Mucosa of descending colon (tissue), 3 donors: ENCODE data around the gene CCNK. TPM values are rescaled to one million over a fixed set of nuclear protein-coding genes. Genes with fewer than 3 reads are reported as not detected.

Source experiments
- ATAC-seq: fragments of 200-7000 bp; cut with Tn5 transposase; one replicate; pipeline ENCODE4 v1.9.1; 2020; ENCODE audit warnings: mild to moderate bottlenecking, moderate library complexity
- DNase-seq, 3 donors: peaks; one replicate each; pipeline ENCODE4 v3.0.0-alpha.2; 2020
- H3K36me3 ChIP-seq: fragments of 200-600 bp; one replicate; pipeline ENCODE4 v1.8.0; 2021; ENCODE audit warnings: low read depth, mild to moderate bottlenecking
- H3K4me1 ChIP-seq: fragments of 200-600 bp; one replicate; pipeline ENCODE4 v1.8.0; 2021; ENCODE audit warnings: low read depth, mild to moderate bottlenecking
- H3K4me3 ChIP-seq: fragments of 200-600 bp; one replicate; pipeline ENCODE4 v1.8.0; 2021; ENCODE audit warnings: mild to moderate bottlenecking
- H3K9me3 ChIP-seq: fragments of 200-600 bp; one replicate; pipeline ENCODE4 v1.8.0; 2021; ENCODE audit warnings: mild to moderate bottlenecking
- intact Hi-C, 2 donors: fragments of 100-400 bp; cut with DNase I in 1 of 2; cut with micrococcal nuclease in 1 of 2; formaldehyde crosslinking; loops; one replicate each; pipeline versions ENCODE4 v1.11.0 to v1.11.1; 2022; cut with DNase I, micrococcal nuclease
- total RNA-seq, 3 donors: library from RNA; stranded (reverse); fragmentation: NEBNext Ultra II Directional in 2 of 3; extraction: Animal tissue kit (Norgen Biotek cat#: 25700) in 2 of 3; gene quantifications; one replicate each; pipeline versions ENCODE4 v1.2.1 to v1.2.4, GENCODE V29; 2021 to 2023
- TF ChIP-seq, protein P1 (sequence below): fragments of 200-600 bp; IDR thresholded peaks from one replicate; pipeline ENCODE4 v1.8.0; 2022; ENCODE audit warnings: antibody characterized with exemption, mild to moderate bottlenecking
- donor health status: DM: no; HTN: no; CAD: no; lungs with moderate emphysema.
- donor health status: DM: no; HTN: no; CAD: no.
- donor health status: DM: no; HTN: yes; CAD: no.

The CCNK gene
- total RNA-seq, 3 donors from 2014 or later: 47.4 to 68.4 (median 64.5) TPM

DNA sequence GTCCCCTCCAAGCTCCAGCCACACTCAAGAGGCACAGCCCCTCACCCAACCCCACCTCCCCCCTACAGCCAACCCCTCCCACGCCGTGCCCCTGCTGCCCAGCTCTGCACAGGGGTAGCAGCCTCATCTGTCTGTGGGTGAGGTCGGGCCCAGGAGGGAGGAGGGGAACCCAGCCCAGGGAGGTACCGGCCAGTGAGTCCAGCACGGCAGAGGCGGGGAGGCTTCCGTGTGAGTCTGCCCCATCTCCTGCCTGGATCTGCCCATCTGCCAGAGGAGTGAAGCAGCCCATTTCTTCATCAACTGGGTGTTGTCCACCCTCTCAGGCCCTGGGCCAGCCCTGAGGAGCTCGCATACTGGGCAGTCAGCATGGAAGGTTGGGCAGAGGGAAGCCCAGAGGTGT, 54.2 kb downstream of the CCNK start:
- Histone ChIP-seq H3K9me3 (no peaks in the 10 kb centered on the region), H3K4me1 (peaks cover 2% of the 10 kb centered on the region), H3K4me3 (no peak overlapping the region), H3K36me3 (no peaks in the 10 kb centered on the region)
- intact Hi-C loops: no loop called here
- TF ChIP-seq, protein P1, sequence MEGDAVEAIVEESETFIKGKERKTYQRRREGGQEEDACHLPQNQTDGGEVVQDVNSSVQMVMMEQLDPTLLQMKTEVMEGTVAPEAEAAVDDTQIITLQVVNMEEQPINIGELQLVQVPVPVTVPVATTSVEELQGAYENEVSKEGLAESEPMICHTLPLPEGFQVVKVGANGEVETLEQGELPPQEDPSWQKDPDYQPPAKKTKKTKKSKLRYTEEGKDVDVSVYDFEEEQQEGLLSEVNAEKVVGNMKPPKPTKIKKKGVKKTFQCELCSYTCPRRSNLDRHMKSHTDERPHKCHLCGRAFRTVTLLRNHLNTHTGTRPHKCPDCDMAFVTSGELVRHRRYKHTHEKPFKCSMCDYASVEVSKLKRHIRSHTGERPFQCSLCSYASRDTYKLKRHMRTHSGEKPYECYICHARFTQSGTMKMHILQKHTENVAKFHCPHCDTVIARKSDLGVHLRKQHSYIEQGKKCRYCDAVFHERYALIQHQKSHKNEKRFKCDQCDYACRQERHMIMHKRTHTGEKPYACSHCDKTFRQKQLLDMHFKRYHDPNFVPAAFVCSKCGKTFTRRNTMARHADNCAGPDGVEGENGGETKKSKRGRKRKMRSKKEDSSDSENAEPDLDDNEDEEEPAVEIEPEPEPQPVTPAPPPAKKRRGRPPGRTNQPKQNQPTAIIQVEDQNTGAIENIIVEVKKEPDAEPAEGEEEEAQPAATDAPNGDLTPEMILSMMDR: no peak
- DNase-seq (no peak), ATAC-seq (no peak)

DNA sequence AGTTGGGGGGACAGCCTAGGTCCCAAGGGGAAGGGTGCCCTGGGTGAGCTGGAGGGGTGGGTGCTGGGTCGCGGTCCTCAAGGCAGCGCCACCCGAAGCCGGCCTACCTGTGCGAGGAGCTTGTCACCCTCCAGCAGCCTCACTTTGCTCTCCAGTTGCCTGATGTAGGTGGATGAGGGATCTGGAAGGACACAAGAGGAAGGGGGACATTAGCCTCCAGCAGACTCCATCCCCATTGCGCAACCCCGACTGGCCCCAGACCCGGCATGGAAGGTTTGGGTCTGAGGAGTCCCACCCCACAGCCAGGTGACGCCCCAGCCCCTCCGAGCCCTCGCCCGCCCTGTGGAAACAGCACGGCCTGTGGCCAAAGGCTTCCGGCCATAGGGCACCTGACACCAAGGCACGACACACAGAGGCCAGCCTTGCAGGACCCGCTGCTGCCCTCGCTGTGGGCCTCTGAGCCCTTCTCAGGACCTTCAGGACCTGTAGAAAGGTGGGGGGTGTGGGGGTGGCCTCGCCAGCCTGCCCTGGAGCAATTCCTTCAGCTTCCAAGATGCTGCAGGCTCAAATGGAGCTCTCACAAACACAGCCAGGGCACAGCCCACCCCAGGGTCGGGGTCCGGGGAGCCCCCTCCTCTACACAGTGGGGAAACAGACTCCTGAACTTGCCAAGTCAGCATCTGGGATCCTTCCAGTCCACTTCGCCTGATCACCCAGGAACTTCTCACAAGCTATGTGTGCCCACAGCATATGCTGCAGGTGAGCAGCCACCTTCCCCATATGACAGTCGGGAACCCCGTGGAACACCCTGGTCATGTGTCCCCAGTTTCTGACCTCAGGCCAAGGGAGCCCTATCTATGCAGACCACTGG, 54.9 kb downstream of the CCNK start:
- DNase-seq (no peak), ATAC-seq (no peak)
- TF ChIP-seq, protein P1: no peak
- Histone ChIP-seq H3K36me3 (no peaks in the 10 kb centered on the region), H3K4me1 (peaks cover 4% of the 10 kb centered on the region), H3K9me3 (no peaks in the 10 kb centered on the region), H3K4me3 (no peak overlapping the region)
- intact Hi-C loops: no loop called here

DNA sequence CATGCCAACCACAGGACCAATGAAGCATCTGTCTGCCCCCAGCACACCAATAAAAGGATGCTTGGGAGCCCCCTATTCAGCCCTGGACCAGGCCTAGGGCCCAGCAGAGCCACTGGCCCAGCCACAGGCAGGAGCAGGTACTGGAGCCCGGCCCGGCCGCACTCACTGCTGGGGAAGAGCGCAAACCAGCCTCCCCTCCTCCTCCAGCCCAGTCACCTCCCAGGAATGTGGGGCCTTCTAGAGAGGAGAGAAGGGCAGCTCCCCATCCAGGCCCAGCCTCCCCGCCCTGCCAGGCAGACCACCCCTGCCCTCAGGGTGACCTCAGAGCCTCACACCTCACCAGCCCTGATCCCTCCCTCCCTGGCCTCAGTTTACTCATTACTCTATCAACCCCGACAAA, 56.2 kb downstream of the CCNK start:
- Histone ChIP-seq H3K4me3 (no peak overlapping the region), H3K36me3 (no peaks in the 10 kb centered on the region), H3K9me3 (no peaks in the 10 kb centered on the region), H3K4me1 (peaks cover 4% of the 10 kb centered on the region)
- TF ChIP-seq, protein P1: no peak
- no peak for DNase-seq
- peak; percentile 23 for ATAC-seq
- intact Hi-C loops: no loop called here

DNA sequence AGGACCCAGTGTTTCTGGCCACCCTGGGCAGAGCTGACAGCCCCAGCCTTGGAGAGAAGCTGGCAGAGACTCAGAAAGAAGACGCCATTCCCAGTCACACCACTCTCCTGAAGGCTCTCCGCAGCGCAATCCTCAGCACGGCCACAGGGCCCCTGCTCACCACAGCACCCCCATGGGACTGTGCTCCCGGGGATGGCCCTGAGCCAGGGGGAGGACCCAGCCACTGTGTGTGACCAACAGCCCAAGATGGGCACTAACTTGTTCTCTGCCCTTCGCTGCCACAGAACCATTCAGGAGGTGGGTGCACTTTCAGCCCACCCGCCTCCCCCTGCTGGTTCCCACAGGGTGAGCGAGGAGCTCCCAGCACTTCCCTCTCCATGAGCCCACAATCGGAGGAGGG, 57.1 kb downstream of the CCNK start:
- no peaks in the 10 kb centered on the region for H3K9me3 ChIP-seq
- no peak for ATAC-seq
- TF ChIP-seq, protein P1: no peak
- no peak for DNase-seq
- peaks cover 4% of the 10 kb centered on the region for H3K4me1 ChIP-seq
- intact Hi-C loops: no loop called here
- no peak overlapping the region for H3K4me3 ChIP-seq
- no peaks in the 10 kb centered on the region for H3K36me3 ChIP-seq

DNA sequence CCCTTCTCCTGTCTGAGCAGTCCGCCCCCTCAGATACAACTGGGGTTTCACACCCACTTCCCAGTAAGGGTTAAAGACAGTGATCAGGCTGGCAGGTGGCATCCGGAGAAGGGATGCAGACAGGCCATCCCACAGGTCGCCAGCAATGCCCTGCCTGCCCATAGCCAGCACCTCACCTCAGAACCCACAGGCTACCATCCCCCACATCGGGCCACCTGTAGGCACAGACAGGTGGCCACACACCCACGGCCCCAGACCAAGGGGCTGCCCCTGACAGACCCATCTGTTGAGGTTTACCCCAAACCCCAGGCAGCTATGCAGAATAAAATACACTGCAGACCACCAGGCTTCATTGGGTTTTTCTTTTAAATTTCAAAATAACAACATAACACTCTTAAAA, 57.5 kb downstream of the CCNK start:
- TF ChIP-seq, protein P1: no peak
- no peak for DNase-seq
- Histone ChIP-seq H3K9me3 (no peaks in the 10 kb centered on the region), H3K36me3 (no peaks in the 10 kb centered on the region), H3K4me1 (peaks cover 4% of the 10 kb centered on the region), H3K4me3 (no peak overlapping the region)
- intact Hi-C loops: no loop called here
- ATAC-seq: no peak
